Stimulated activated naive CD8-positive, alpha-beta T cell treated with anti-CD3 and anti-CD28 coated beads, Interleukin-15, Interleukin-2, amounts not matched to agents 100 ng/mL and 50 ng/mL, for 24 hours (primary cell): ENCODE measurements around the gene FOCAD.

Source experiments
- H3K27ac Mint-ChIP-seq: one replicate; pipeline ENCODE4 v1.8.0; 2021; ENCODE audit warnings: mild to moderate bottlenecking, mixed read lengths
- H3K27me3 Mint-ChIP-seq: one replicate; pipeline ENCODE4 v1.8.0; 2021; ENCODE audit warnings: mixed read lengths
- H3K36me3 Mint-ChIP-seq: one replicate; pipeline ENCODE4 v1.8.0; 2021; ENCODE audit warnings: low read depth, mixed read lengths
- H3K4me1 Mint-ChIP-seq: one replicate; pipeline ENCODE4 v1.8.0; 2021; ENCODE audit warnings: low read depth, mixed read lengths
- H3K4me3 Mint-ChIP-seq: one replicate; pipeline ENCODE4 v1.8.0; 2021; ENCODE audit warnings: mild to moderate bottlenecking, mixed read lengths
- H3K9me3 Mint-ChIP-seq: one replicate; pipeline ENCODE4 v1.8.0; 2021; ENCODE audit warnings: mixed read lengths

FOCAD gene

DNA sequence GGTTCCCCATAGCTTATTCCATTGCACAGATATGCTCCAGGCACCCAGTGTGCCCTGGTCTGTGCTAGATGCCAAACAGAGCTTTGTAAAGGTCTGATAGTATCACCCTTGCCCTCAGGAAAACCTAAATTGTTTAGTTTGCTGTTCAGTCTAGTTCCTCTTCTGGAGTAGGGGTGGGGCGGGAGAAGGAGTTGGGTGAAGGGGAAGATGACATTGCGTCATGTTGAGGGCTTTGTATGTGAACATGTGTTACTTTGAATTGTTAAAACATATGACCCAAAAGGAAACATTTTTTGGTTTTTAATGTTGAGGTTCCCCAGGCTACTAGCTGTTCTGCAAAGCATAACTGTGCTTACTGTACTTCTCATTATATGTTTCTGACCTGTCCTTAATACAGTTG lies 306.8 kb downstream of the FOCAD start:
- H3K27me3 Mint-ChIP-seq = no peaks in the 10 kb centered on the region
- H3K4me3 Mint-ChIP-seq = no peak overlapping the region
- peaks cover 70% of the 10 kb centered on the region for H3K36me3 Mint-ChIP-seq
- H3K27ac Mint-ChIP-seq = no peak overlapping the region
- H3K9me3 Mint-ChIP-seq = no peaks in the 10 kb centered on the region
- H3K4me1 Mint-ChIP-seq = peaks cover 5% of the 10 kb centered on the region

DNA sequence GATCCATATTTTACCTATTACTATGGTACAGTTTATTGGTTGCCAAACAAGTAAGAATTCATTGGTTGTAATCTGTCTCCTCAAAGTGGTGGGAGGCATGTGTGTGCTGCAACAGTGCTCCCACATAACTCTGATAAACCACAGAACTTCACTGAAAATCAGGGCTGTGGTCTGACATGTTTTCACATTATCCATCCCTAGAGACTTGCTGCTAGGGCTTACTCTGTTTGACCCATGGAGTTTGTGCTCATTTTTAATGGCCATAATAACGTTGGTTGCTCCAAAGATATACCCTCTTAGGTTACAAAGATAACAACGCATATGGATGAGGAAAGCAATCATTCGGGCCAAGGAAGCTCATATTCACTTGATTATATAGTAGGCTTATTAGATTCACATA lies 310.4 kb downstream of the FOCAD start:
- H3K9me3 Mint-ChIP-seq = no peaks in the 10 kb centered on the region
- no peak overlapping the region for H3K4me3 Mint-ChIP-seq
- no peaks in the 10 kb centered on the region for H3K27me3 Mint-ChIP-seq
- peaks cover 18% of the 10 kb centered on the region for H3K4me1 Mint-ChIP-seq
- H3K27ac Mint-ChIP-seq = no peak overlapping the region
- H3K36me3 Mint-ChIP-seq = peaks cover 45% of the 10 kb centered on the region

DNA sequence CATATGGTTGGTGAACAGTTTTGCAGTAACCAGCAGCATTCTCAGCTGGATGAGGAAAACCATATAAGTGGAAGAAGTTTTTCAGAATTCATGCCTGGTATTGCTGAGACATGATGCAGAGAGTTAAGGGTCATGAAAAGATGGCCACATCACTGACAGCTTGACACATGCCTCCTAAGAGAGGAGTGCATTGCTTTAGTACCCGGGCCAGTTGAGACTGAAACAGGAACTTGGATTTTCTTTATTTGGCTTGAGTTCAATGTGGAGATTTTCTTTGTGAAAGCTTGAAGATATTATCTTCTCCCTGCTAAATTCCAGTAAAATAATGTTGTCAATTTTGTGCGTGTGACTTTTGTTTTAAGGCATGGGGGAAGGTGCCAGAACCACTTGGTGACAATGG lies 311.6 kb downstream of the FOCAD start:
- Mint-ChIP-seq H3K9me3 (no peaks in the 10 kb centered on the region), H3K4me1 (peaks cover 18% of the 10 kb centered on the region), H3K36me3 (peaks cover 44% of the 10 kb centered on the region), H3K27me3 (no peaks in the 10 kb centered on the region), H3K27ac (no peak overlapping the region), H3K4me3 (no peak overlapping the region)

DNA sequence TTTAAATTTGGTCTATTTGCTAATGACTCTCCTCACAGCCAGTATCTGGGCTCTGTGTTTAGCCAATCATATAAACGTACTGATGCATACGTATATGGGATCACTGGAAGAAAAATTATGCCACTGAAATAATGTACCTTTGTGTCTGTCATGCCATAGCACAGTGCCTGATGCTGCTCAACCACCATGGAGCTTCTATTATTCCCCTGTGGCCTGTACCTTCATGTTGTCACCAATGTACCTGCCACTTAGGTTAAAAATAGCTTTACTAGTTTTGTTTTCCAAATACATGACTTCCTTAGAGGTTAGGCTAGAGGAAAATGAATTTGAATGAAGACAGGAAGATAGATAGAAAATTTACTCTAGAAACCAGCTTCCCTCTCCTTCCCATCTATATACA lies 312.8 kb downstream of the FOCAD start:
- Mint-ChIP-seq H3K27ac (no peak overlapping the region), H3K36me3 (peaks cover 45% of the 10 kb centered on the region), H3K4me1 (peaks cover 28% of the 10 kb centered on the region), H3K27me3 (no peaks in the 10 kb centered on the region), H3K9me3 (peaks cover 7% of the 10 kb centered on the region), H3K4me3 (no peak overlapping the region)

DNA sequence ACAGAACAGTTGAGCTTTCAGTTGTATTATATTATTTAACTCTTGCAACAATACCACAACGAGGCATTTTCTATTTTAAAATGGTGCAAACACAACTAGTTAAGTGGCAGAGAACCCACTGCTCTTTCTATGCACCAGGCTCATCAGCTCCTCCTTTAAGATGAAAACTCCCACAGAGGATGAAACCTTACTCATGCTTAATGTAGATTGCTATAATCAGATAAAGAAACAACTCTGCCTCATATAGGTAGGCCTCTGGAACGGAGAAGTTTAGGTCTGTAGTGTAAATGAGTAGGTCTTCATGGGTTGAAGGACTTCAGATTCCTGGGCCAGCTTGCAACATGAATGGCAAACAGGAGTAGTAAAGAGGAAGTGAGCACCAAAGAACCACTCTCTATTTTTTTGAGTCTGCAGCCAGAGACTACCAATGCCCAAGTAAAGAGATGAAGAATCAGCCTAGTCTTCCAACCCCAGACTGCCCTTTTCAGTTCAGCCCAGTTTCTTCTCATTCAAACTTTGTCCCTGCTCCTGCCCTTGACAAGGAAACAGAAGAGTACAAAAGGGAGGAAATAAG lies 313.5 kb downstream of the FOCAD start:
- Mint-ChIP-seq H3K36me3 (peaks cover 47% of the 10 kb centered on the region), H3K27me3 (no peaks in the 10 kb centered on the region), H3K9me3 (peaks cover 8% of the 10 kb centered on the region), H3K27ac (no peak overlapping the region), H3K4me1 (peaks cover 36% of the 10 kb centered on the region), H3K4me3 (no peak overlapping the region)

DNA sequence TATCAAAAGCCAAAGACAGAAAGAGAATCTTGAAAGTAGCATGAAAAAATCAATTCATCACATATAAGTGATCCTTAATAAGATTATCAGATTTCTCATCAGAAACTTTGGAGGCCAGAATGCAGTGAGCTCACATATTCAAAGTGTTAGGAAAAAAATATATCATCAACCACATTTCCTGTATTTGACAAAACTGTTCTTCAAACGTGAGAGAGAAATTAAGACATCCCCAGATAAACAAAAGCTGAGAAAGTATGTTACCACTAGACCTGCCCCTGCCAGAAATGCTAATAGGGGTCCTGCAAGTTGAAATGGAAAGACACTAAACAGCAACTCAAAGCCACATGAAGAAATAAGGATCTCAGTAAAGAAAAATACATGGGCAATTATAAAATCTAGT lies 317.5 kb downstream of the FOCAD start:
- peaks cover 30% of the 10 kb centered on the region for H3K4me1 Mint-ChIP-seq
- no peaks in the 10 kb centered on the region for H3K27me3 Mint-ChIP-seq
- peak overlapping the region; percentile 46 for H3K4me3 Mint-ChIP-seq
- peaks cover 8% of the 10 kb centered on the region for H3K9me3 Mint-ChIP-seq
- peak overlapping the region; percentile 20 for H3K27ac Mint-ChIP-seq
- H3K36me3 Mint-ChIP-seq = peaks cover 48% of the 10 kb centered on the region

DNA sequence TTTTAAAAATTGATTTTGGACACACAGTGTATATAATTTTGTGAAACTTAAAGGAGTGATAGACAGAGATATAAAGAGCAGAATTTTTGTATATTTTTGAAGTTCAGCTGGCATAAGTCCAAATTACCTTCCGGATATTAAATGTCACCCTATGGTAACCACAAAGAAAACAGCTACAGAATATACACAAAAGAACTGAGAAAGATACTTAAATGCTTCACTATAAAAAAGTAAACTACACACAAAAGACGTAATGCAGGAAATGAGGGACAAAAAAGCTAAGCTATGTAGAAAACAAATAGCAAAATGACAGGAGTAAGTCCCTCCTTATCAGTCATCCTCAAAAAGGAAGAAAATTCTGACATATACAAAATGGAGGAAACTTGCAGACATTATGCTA lies 318.0 kb downstream of the FOCAD start:
- Mint-ChIP-seq H3K27ac (peak overlapping the region; percentile 20), H3K4me1 (peaks cover 26% of the 10 kb centered on the region), H3K9me3 (peaks cover 8% of the 10 kb centered on the region), H3K4me3 (peak overlapping the region; percentile 46), H3K36me3 (peaks cover 52% of the 10 kb centered on the region), H3K27me3 (no peaks in the 10 kb centered on the region)

DNA sequence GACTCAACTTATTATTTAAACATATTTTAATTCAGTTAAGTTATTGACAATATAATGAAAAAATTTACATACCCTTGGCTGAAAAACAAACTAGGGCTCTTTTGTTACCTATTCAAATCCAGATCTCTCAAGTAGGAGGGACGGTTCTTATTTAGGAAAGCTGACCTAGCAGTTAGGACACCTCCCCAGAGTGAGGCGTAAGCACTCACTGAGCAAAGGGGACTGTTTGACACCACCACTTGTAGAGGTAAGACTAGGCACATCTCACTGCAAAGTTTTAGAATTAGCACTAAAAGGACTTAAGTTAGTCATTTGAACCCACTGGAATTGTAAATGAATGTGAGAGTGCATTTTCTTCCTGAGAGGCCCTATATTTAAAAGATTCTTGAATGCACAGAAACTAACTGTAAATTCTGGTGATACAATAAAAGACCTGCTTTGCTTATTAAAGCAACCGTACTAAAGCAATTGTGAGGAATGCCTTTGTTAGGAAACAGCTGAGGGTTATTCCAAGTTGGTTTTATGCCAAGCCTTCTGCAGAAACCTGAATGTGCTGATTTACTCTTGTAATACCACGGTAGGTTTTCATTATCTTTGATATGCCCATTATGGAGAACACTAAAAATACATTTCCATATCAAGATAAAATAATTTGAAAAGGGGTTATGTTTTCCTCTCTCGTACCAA lies 331.2 kb downstream of the FOCAD start:
- no peak overlapping the region for H3K4me3 Mint-ChIP-seq
- no peaks in the 10 kb centered on the region for H3K4me1 Mint-ChIP-seq
- no peaks in the 10 kb centered on the region for H3K9me3 Mint-ChIP-seq
- H3K27me3 Mint-ChIP-seq = no peaks in the 10 kb centered on the region
- H3K27ac Mint-ChIP-seq = no peak overlapping the region
- H3K36me3 Mint-ChIP-seq = peaks cover 43% of the 10 kb centered on the region

DNA sequence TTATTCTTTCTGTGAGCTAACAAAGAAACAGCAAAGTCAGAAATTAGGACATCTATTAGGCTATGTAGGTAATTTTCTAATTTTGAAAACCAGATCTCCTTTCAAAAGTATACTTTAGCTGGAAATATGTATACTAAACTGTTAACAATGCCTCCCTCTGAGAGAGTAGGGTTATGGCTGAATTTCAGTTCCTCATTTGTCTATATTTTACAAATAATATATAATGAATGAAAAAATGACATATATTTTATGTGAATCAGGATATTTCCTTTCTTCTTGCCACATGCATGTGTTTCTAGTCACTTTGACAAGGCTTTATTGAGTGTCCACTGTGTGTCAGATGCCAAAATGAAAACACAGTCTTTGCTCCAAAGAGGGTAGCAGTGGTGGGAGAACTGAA lies 331.9 kb downstream of the FOCAD start:
- H3K27me3 Mint-ChIP-seq = no peaks in the 10 kb centered on the region
- peaks cover 3% of the 10 kb centered on the region for H3K4me1 Mint-ChIP-seq
- H3K4me3 Mint-ChIP-seq = no peak overlapping the region
- H3K36me3 Mint-ChIP-seq = peaks cover 43% of the 10 kb centered on the region
- H3K9me3 Mint-ChIP-seq = no peaks in the 10 kb centered on the region
- H3K27ac Mint-ChIP-seq = no peak overlapping the region

DNA sequence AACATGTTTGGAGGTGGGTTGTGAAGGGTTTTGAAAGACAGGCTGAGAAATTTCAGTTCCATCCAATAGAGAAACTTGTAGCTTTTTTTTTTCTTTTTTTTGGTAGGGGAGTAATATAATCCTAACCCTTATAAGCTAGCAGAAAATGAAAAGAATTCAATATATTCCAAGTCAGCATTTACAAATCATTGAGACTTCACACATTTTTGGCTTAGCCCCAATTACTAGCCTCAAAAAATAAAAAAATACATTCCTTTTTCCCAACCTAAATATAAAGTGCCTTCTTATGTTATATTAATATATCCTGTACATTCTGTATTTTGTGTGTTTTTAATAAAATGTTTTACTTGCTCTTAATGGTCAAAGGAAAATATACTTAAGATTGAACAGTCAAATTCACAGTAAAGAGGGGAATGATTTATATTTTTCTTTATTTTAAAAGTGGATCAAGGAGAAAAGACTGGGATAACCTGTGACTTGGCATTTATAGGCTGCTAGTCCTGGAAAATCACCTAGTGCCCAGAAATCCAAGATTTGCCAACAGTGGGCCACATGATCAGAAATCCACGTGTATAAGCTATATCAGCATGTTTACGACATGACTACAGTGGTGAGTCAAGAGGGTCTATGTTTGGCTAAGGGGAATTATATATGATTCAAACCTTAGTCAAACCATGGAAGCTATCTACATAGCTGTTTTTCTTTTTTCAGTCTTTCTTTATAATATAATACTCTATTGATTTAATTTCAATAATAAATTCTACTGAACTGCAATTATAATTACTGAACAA lies 332.8 kb downstream of the FOCAD start:
- Mint-ChIP-seq H3K27me3 (no peaks in the 10 kb centered on the region), H3K4me1 (peaks cover 3% of the 10 kb centered on the region), H3K27ac (no peak overlapping the region), H3K4me3 (no peak overlapping the region), H3K36me3 (peaks cover 42% of the 10 kb centered on the region), H3K9me3 (no peaks in the 10 kb centered on the region)

DNA sequence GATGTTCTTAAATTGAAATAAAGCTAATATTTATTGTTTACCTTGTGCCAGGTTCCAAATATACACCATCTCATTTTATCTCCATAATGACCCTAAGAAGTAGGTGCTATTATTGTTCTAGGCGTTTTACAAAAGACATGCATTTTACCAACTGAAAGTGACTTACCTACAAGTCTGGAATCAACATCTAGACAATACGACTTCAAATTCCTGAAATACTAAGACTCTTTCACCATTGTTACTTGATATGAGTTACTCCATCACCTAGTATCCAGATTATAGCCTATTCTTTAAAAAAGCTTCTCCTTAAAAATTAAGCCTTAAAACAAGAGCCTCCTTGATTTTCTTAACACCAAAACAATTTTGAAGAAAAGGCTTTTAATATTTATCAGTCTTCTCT lies 334.1 kb downstream of the FOCAD start:
- H3K4me1 Mint-ChIP-seq = peaks cover 7% of the 10 kb centered on the region
- no peak overlapping the region for H3K27ac Mint-ChIP-seq
- H3K4me3 Mint-ChIP-seq = no peak overlapping the region
- peaks cover 40% of the 10 kb centered on the region for H3K36me3 Mint-ChIP-seq
- H3K9me3 Mint-ChIP-seq = no peaks in the 10 kb centered on the region
- no peaks in the 10 kb centered on the region for H3K27me3 Mint-ChIP-seq

DNA sequence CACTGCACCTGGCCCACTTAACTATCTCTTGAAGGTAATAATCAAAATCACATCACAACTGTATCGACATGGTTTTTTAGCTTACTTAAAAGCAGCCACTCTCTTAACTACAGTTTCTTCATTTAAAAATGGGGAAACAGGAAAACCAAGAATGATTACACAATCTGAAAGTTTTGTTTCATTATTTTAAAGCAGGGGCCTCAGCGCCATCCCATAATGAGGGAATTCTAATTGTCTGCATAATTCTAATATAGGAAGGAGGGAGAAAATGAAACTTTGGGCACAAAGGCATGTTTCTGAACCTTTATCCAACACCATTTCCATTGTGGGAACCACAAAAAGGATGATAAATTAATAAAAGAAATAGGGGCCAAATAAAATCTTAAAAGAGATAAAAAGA lies 339.8 kb downstream of the FOCAD start:
- peaks cover 32% of the 10 kb centered on the region for H3K36me3 Mint-ChIP-seq
- H3K4me1 Mint-ChIP-seq = peaks cover 11% of the 10 kb centered on the region
- no peak overlapping the region for H3K4me3 Mint-ChIP-seq
- no peaks in the 10 kb centered on the region for H3K27me3 Mint-ChIP-seq
- H3K9me3 Mint-ChIP-seq = no peaks in the 10 kb centered on the region
- no peak overlapping the region for H3K27ac Mint-ChIP-seq

DNA sequence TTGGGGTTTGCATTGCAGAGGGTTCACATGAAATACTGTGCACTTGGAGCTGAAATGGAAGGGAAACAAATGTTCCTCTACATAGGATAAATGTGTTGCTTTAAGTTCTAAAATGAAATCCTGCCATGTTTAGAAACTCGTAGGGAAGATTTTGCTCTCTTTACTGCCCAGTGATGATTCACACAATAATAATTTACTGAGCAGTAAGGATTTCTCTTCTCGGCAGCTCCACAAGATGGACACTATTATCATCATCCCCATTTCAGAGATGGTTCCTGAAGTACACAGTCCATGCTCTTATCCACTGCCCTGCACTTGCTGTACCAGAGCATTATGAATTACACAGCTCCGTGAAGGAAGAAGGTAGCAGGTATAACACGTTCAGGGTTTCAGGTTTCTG lies 343.2 kb downstream of the FOCAD start:
- H3K9me3 Mint-ChIP-seq = no peaks in the 10 kb centered on the region
- no peaks in the 10 kb centered on the region for H3K27me3 Mint-ChIP-seq
- peaks cover 18% of the 10 kb centered on the region for H3K36me3 Mint-ChIP-seq
- no peak overlapping the region for H3K4me3 Mint-ChIP-seq
- H3K27ac Mint-ChIP-seq = no peak overlapping the region
- H3K4me1 Mint-ChIP-seq = peaks cover 11% of the 10 kb centered on the region

DNA sequence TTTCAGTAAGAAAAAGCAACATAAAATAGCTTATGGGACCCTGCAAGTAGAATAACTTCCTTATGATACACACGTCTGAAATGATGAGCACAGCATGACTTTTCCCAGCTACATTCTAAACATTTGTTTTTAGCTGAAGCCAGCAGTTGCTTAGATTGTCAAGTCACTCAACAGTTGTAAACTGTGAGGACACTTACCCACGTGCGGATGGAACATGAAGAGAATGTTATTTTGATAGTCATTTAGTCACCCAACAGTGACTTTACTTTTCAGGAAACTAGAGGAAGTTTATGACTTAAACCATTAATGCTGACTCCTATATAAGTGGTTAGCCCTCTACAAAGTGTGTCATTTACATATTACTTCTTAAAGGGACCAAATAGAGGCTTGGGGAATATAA lies 344.4 kb downstream of the FOCAD start:
- Mint-ChIP-seq H3K4me1 (peaks cover 18% of the 10 kb centered on the region), H3K27ac (no peak overlapping the region), H3K9me3 (no peaks in the 10 kb centered on the region), H3K4me3 (no peak overlapping the region), H3K27me3 (no peaks in the 10 kb centered on the region), H3K36me3 (peaks cover 12% of the 10 kb centered on the region)

DNA sequence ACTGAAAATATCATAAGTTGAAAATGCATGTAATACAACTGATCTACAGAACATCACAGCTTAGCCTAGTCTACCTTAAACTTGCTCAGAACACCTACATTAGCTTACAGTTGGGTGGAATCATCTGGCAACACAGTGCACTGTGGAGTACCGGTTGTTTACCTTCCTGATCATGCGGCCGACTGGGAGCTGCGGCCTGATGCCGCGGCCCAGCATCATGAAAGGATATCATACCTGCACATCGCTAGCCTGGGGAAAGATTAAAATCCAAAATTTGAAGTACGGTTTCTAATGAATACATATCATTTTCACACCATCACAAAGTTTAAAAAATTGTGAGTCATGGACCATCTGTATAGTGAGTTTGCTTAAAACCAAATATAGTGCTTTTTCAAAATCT lies 345.6 kb downstream of the FOCAD start:
- H3K27me3 Mint-ChIP-seq = no peaks in the 10 kb centered on the region
- no peaks in the 10 kb centered on the region for H3K9me3 Mint-ChIP-seq
- H3K4me1 Mint-ChIP-seq = peaks cover 18% of the 10 kb centered on the region
- no peak overlapping the region for H3K27ac Mint-ChIP-seq
- peaks cover 6% of the 10 kb centered on the region for H3K36me3 Mint-ChIP-seq
- H3K4me3 Mint-ChIP-seq = no peak overlapping the region
